PC-9 (cell line): Measurements from ENCODE around the gene CPPED1. TPM values are rescaled to one million over a fixed set of nuclear protein-coding genes. Genes with fewer than 3 reads are reported as not detected.

Experiments used
- BruUV-seq: library from RNA; stranded (reverse); fragments of 400-500 nt; replicated peaks from 2 replicates; lab custom pipeline; 2021; lab: Mats Ljungman, UMichigan
- CTCF ChIA-PET: fragments of 300-600 bp; sonication (Branson Sonifier 250); formaldehyde crosslinking; loops from one replicate; lab custom pipeline; 2022; ENCODE audit warnings: antibody characterized with exemption; lab: Charles Lee
- POLR2A ChIA-PET: fragments of 300-600 bp; sonication (Branson Sonifier 250); formaldehyde crosslinking; loops from one replicate; lab custom pipeline; 2022; ENCODE audit warnings: antibody characterized with exemption; ENCODE audit not compliant: unreplicated experiment; lab: Charles Lee
- DNase-seq, 2 experiments: peaks; one replicate each; pipeline versions ENCODE4 v3.0.0 to v3.0.0-alpha.2; 2015 to 2022; ENCODE audit warnings: mixed read lengths in 1 of 2
- H2AFZ ChIP-seq: fragments of 200-600 bp; sonication (generic); 2 replicates; pipeline ENCODE4 v1.8.1; 2017; ENCODE audit warnings: antibody characterized with exemption
- H3F3A ChIP-seq: fragments of 200-600 bp; sonication (generic); 2 replicates; pipeline ENCODE4 v1.8.1; 2017; ENCODE audit warnings: antibody characterized with exemption, mild to moderate bottlenecking, low read depth; ENCODE audit not compliant: insufficient read depth
- H3K27ac ChIP-seq: fragments of 200-600 bp; sonication (generic); 2 replicates; pipeline ENCODE4 v1.6.1; 2016; ENCODE audit warnings: mixed run types
- H3K27me3 ChIP-seq: fragments of 200-600 bp; sonication (generic); 2 replicates; pipeline ENCODE4 v1.6.1; 2016; ENCODE audit warnings: low read depth, mixed run types; ENCODE audit not compliant: insufficient read depth
- H3K36me3 ChIP-seq: fragments of 200-600 bp; sonication (generic); 2 replicates; pipeline ENCODE4 v1.6.1; 2016; ENCODE audit warnings: low read depth, mixed run types
- H3K4me1 ChIP-seq: fragments of 200-600 bp; sonication (generic); replicated peaks from 2 replicates; pipeline ENCODE4 v1.6.1; 2016; ENCODE audit warnings: mixed run types; ENCODE audit not compliant: insufficient read depth
- H3K4me2 ChIP-seq: fragments of 200-600 bp; sonication (generic); 2 replicates; pipeline ENCODE4 v1.6.1; 2017; ENCODE audit warnings: mixed run types
- H3K4me3 ChIP-seq: fragments of 200-600 bp; sonication (generic); 2 replicates; pipeline ENCODE4 v1.6.1; 2016; ENCODE audit warnings: mixed run types
- H3K79me2 ChIP-seq: fragments of 200-600 bp; sonication (generic); 2 replicates; pipeline ENCODE4 v1.6.1; 2017; ENCODE audit warnings: low read depth, mixed run types
- H3K9me2 ChIP-seq: fragments of 200-600 bp; sonication (generic); 2 replicates; pipeline ENCODE4 v1.8.1; 2017; ENCODE audit warnings: mild to moderate bottlenecking; ENCODE audit not compliant: insufficient read depth
- H3K9me3 ChIP-seq: fragments of 200-600 bp; sonication (generic); 2 replicates; pipeline ENCODE4 v1.8.1; 2016; ENCODE audit warnings: low read depth; ENCODE audit not compliant: insufficient read depth
- H4K20me1 ChIP-seq: fragments of 200-600 bp; sonication (generic); 2 replicates; pipeline ENCODE4 v1.8.1; 2017; ENCODE audit not compliant: insufficient read depth
- EZH2 ChIP-seq: fragments of 200-600 bp; sonication (generic); IDR thresholded peaks from 2 replicates; pipeline ENCODE4 v1.8.0; 2017; ENCODE audit warnings: antibody characterized with exemption, low read depth
- intact Hi-C: fragments of 100-400 bp; cut with micrococcal nuclease; formaldehyde crosslinking; loops from one replicate; pipeline ENCODE4 v1.10.0; 2022; ENCODE audit not compliant: unreplicated experiment
- total RNA-seq: library from RNA; stranded (reverse); gene quantifications from 2 replicates; pipeline ENCODE4 v1.2.3, GENCODE V29; 2021
- TF ChIP-seq, protein P1 (sequence below): fragments of 200-600 bp; sonication (generic); conservative IDR thresholded peaks from 2 replicates; pipeline ENCODE4 v1.6.1; 2017; ENCODE audit warnings: mixed run types, antibody characterized with exemption, mild to moderate bottlenecking, moderate library complexity

Gene CPPED1
- total RNA-seq, 1 experiment from 2014 or later = 66.9 TPM

DNA sequence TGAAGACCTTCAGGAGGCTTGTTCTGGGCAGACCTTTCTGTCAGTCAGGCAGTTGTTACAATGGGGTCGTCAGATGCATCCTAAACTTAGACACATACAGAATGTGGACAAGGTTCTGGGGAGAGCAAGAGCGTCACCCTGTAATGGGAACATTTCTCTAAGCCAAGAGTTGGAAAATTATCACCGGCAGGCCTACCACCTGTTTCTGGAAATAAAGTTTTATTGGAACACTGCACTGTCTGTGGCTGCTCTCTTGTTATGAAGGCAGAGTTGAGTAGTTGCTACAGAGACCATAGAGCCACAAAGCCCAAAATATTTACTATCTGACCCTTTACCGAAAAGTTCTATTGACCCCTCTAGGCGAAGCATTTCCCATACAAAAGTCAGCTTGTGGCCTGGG lies 106.2 kb downstream of the CPPED1 start:
- Histone ChIP-seq H3K79me2 (no peaks in the 10 kb centered on the region), H4K20me1 (no peaks in the 10 kb centered on the region), H3K27ac (no peak overlapping the region), H3F3A (no peaks in the 10 kb centered on the region), H3K4me1 (no peaks in the 10 kb centered on the region), H3K4me3 (no peak overlapping the region), H3K36me3 (no peaks in the 10 kb centered on the region), H3K9me3 (no peaks in the 10 kb centered on the region), H3K9me2 (no peaks in the 10 kb centered on the region), H3K27me3 (no peaks in the 10 kb centered on the region), H3K4me2 (no peak overlapping the region), H2AFZ (no peak overlapping the region)
- ChIA-PET CTCF (no interaction called here), POLR2A (no interaction called here)
- no TSS peak for BruUV-seq
- intact Hi-C loops = no loop called here
- no peak for DNase-seq
- TF ChIP-seq, protein P1, sequence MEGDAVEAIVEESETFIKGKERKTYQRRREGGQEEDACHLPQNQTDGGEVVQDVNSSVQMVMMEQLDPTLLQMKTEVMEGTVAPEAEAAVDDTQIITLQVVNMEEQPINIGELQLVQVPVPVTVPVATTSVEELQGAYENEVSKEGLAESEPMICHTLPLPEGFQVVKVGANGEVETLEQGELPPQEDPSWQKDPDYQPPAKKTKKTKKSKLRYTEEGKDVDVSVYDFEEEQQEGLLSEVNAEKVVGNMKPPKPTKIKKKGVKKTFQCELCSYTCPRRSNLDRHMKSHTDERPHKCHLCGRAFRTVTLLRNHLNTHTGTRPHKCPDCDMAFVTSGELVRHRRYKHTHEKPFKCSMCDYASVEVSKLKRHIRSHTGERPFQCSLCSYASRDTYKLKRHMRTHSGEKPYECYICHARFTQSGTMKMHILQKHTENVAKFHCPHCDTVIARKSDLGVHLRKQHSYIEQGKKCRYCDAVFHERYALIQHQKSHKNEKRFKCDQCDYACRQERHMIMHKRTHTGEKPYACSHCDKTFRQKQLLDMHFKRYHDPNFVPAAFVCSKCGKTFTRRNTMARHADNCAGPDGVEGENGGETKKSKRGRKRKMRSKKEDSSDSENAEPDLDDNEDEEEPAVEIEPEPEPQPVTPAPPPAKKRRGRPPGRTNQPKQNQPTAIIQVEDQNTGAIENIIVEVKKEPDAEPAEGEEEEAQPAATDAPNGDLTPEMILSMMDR = no peak
- TF ChIP-seq EZH2 = no peak

DNA sequence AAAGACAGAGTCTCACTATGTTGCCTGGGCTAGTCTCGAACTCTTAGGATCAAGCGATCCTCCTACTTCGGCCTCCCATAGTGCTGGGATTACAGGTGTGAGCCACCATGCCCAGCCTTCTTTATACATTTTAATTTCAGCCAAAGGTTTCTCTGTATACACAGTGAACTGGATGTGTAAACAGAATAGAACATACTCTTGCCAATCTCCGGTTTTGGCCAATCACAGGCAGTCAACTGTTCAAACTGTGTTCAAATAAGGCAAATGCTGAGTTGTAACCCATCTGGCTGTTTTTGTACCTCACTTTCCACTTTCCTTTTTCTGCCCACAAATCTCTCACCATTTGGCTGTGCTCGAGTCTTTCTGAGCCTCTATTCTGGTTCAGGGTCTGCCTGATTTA lies 108.2 kb downstream of the CPPED1 start:
- H3K4me1 ChIP-seq = no peaks in the 10 kb centered on the region
- no peak overlapping the region for H3K4me3 ChIP-seq
- H4K20me1 ChIP-seq = no peaks in the 10 kb centered on the region
- no peak overlapping the region for H2AFZ ChIP-seq
- ChIA-PET POLR2A (no interaction called here), CTCF (no interaction called here)
- H3K36me3 ChIP-seq = no peaks in the 10 kb centered on the region
- intact Hi-C loops = no loop called here
- no peak for DNase-seq
- H3K9me2 ChIP-seq = no peaks in the 10 kb centered on the region
- no TSS peak for BruUV-seq
- H3K9me3 ChIP-seq = no peaks in the 10 kb centered on the region
- TF ChIP-seq, protein P1 = no peak
- no peak for TF ChIP-seq EZH2
- no peaks in the 10 kb centered on the region for H3F3A ChIP-seq
- no peaks in the 10 kb centered on the region for H3K79me2 ChIP-seq
- H3K27me3 ChIP-seq = no peaks in the 10 kb centered on the region
- no peak overlapping the region for H3K27ac ChIP-seq
- no peak overlapping the region for H3K4me2 ChIP-seq

DNA sequence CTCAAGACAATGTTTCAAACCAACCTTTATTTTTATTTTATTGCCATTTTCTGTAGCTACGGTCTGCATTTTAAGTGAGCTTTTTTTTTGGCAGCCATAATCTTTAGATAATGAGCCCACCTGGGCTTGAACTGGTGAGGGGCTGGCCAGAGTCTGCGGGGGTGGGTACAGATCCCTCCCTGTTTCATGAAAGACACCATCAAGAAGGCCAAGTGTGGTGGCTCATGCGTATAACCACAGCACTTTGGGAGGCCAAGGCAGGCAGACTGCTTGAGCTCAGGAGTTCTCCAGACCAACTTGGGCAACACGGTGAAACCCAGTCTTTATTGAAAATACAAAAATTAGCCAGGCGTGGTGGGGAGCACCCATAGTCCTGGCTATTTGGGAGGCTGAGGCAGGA lies 113.7 kb downstream of the CPPED1 start:
- DNase-seq = no peak
- 0 out of 2 replicates have a peak, but pooled peaks cover 7% of the 10 kb centered on the region for H3K36me3 ChIP-seq
- no peak overlapping the region for H3K27ac ChIP-seq
- ChIA-PET POLR2A (interaction anchor here (0.6 to 0.7 kb wide), 2 partner anchors 122 to 136 kb away, joined by 3 to 14 read pairs; no protein-coding TSS in a partner anchor), CTCF (no interaction called here)
- no peak overlapping the region for H3K4me2 ChIP-seq
- no peaks in the 10 kb centered on the region for H3K79me2 ChIP-seq
- intact Hi-C loops = no loop called here
- no peaks in the 10 kb centered on the region for H3K4me1 ChIP-seq
- no peaks in the 10 kb centered on the region for H3F3A ChIP-seq
- H2AFZ ChIP-seq = no peak overlapping the region
- H3K27me3 ChIP-seq = no peaks in the 10 kb centered on the region
- no peaks in the 10 kb centered on the region for H3K9me2 ChIP-seq
- no TSS peak for BruUV-seq
- TF ChIP-seq, protein P1 = no peak
- TF ChIP-seq EZH2 = no peak
- peaks cover 7% of the 10 kb centered on the region; the same call in 1 of the 2 replicates for H4K20me1 ChIP-seq
- no peaks in the 10 kb centered on the region for H3K9me3 ChIP-seq
- H3K4me3 ChIP-seq = no peak overlapping the region
